ENCODE results near the gene RPL37A.

GRCh38 chr2:216541505-216541904, 42.9 kb downstream of the RPL37A start:
- TF ChIP-seq GATA3 (IDR thresholded peaks at IDR 0.05; ENCODE audit: low read depth, low read length) (no peak), GATA2 (IDR thresholded peaks at IDR 0.05; ENCODE audit: low read depth, low read length) (no peak)

Measured in SH-SY5Y (cell line).